GM23338 (cell line): ENCODE results near the gene LNPEP.

Experiments used
- CREB1 ChIP-seq: fragments of 250-450 bp; sonication (Bioruptor Pico); IDR thresholded peaks from 2 replicates; pipeline ENCODE4 v1.5.0; 2020; ENCODE audit warnings: low read depth, mild to moderate bottlenecking, moderate library complexity
- EZH2 ChIP-seq: fragments of 200-600 bp; sonication (generic); IDR thresholded peaks from one replicate; pipeline ENCODE4 v1.8.0; 2017; ENCODE audit warnings: antibody characterized with exemption, mild to moderate bottlenecking, low read depth; ENCODE audit not compliant: unreplicated experiment
- EZH2phosphoT487 ChIP-seq: fragments of 200-600 bp; sonication (generic); IDR thresholded peaks from one replicate; pipeline ENCODE4 v1.8.1; 2018; ENCODE audit warnings: antibody characterized with exemption; ENCODE audit not compliant: unreplicated experiment
- JUNB ChIP-seq: IDR thresholded peaks from one replicate; pipeline ENCODE4 v1.6.1; 2016; ENCODE audit warnings: antibody characterized with exemption; ENCODE audit not compliant: unreplicated experiment
- POLR2AphosphoS5 ChIP-seq: IDR thresholded peaks from 2 replicates; pipeline ENCODE4 v1.6.1; 2016; ENCODE audit warnings: antibody characterized with exemption, low read depth
- STAT1 ChIP-seq: IDR thresholded peaks from one replicate; pipeline ENCODE4 v1.6.1; 2016; ENCODE audit warnings: antibody characterized with exemption; ENCODE audit not compliant: unreplicated experiment
- ZNF331 ChIP-seq: fragments of 250-450 bp; sonication (Bioruptor Pico); IDR thresholded peaks from 2 replicates; pipeline ENCODE4 v1.5.0; 2020; ENCODE audit warnings: low read depth, mild to moderate bottlenecking, moderate library complexity
- TF ChIP-seq, protein P1 (sequence below), 2 experiments: fragments of 200-600 bp in 1 of 2; sonication (generic) in 1 of 2; conservative IDR thresholded peaks; 2 replicates each; pipeline versions ENCODE4 v1.5.1 to v1.6.1; 2016 to 2017; ENCODE audit warnings: antibody characterized with exemption in 2 of 2, low read depth in 2 of 2, mild to moderate bottlenecking in 2 of 2, moderate library complexity in 1 of 2
- TF ChIP-seq, protein P2 (sequence below): IDR thresholded peaks from 2 replicates; pipeline ENCODE4 v1.6.1; 2016; ENCODE audit warnings: antibody characterized with exemption

DNA sequence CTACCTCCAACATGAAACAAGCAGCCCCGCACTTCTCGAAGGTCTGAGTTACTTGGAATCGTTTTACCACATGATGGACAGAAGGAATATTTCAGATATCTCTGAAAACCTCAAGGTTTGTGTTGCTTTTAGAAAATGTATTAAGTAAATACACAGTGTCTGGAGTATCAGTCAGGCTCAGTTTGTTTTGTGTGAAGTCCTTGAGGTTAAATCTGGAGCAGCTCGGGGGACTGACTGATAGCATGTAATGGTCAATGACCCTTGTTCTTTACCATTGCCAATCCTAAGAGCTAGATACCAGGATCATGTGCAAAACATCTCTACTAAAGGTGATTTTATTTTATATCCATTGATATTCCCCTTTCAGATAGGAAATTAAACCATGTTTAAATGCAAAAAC is 26.9 kb upstream of the LNPEP start:
- TF ChIP-seq JUNB = no peak
- TF ChIP-seq EZH2 = no peak
- TF ChIP-seq, protein P1, sequence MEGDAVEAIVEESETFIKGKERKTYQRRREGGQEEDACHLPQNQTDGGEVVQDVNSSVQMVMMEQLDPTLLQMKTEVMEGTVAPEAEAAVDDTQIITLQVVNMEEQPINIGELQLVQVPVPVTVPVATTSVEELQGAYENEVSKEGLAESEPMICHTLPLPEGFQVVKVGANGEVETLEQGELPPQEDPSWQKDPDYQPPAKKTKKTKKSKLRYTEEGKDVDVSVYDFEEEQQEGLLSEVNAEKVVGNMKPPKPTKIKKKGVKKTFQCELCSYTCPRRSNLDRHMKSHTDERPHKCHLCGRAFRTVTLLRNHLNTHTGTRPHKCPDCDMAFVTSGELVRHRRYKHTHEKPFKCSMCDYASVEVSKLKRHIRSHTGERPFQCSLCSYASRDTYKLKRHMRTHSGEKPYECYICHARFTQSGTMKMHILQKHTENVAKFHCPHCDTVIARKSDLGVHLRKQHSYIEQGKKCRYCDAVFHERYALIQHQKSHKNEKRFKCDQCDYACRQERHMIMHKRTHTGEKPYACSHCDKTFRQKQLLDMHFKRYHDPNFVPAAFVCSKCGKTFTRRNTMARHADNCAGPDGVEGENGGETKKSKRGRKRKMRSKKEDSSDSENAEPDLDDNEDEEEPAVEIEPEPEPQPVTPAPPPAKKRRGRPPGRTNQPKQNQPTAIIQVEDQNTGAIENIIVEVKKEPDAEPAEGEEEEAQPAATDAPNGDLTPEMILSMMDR (conservative IDR thresholded peaks at IDR 0.05; ENCODE audit: low read depth in 2 of 2) = no peak
- TF ChIP-seq POLR2AphosphoS5 = no peak
- no peak for TF ChIP-seq EZH2phosphoT487
- no peak for TF ChIP-seq STAT1
- TF ChIP-seq, protein P2, sequence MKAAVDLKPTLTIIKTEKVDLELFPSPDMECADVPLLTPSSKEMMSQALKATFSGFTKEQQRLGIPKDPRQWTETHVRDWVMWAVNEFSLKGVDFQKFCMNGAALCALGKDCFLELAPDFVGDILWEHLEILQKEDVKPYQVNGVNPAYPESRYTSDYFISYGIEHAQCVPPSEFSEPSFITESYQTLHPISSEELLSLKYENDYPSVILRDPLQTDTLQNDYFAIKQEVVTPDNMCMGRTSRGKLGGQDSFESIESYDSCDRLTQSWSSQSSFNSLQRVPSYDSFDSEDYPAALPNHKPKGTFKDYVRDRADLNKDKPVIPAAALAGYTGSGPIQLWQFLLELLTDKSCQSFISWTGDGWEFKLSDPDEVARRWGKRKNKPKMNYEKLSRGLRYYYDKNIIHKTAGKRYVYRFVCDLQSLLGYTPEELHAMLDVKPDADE = no peak
- no peak for TF ChIP-seq CREB1 (CRISPR knock-in tag)
- TF ChIP-seq ZNF331 (CRISPR knock-in tag) = no peak
